Left ventricle myocardium superior (tissue), 1 donor: ENCODE measurements around the gene RBM38. TPM values are rescaled to one million over a fixed set of nuclear protein-coding genes. Genes with fewer than 3 reads are reported as not detected.

ENCODE experiments used
- ATAC-seq: fragments of 200-7000 bp; cut with Tn5 transposase; one replicate; pipeline ENCODE4 v1.9.1; 2020; ENCODE audit warnings: mild to moderate bottlenecking, moderate library complexity
- DNase-seq: peaks from one replicate; pipeline ENCODE4 v3.0.0-alpha.2; 2020
- intact Hi-C: fragments of 100-400 bp; cut with micrococcal nuclease; formaldehyde crosslinking; loops from one replicate; pipeline ENCODE4 v1.11.0; 2022
- total RNA-seq: library from RNA; stranded (reverse); fragmentation: NEBNext Ultra II Directional; extraction: Animal tissue kit (Norgen Biotek cat#: 25700); gene quantifications from one replicate; pipeline ENCODE4 v1.2.1, GENCODE V29; 2021
- donor health status: DM: no; HTN: yes; CAD: no; lungs with severe emphysema.

The RBM38 gene
- total RNA-seq, 1 donor from 2014 or later = 89.3 TPM

DNA sequence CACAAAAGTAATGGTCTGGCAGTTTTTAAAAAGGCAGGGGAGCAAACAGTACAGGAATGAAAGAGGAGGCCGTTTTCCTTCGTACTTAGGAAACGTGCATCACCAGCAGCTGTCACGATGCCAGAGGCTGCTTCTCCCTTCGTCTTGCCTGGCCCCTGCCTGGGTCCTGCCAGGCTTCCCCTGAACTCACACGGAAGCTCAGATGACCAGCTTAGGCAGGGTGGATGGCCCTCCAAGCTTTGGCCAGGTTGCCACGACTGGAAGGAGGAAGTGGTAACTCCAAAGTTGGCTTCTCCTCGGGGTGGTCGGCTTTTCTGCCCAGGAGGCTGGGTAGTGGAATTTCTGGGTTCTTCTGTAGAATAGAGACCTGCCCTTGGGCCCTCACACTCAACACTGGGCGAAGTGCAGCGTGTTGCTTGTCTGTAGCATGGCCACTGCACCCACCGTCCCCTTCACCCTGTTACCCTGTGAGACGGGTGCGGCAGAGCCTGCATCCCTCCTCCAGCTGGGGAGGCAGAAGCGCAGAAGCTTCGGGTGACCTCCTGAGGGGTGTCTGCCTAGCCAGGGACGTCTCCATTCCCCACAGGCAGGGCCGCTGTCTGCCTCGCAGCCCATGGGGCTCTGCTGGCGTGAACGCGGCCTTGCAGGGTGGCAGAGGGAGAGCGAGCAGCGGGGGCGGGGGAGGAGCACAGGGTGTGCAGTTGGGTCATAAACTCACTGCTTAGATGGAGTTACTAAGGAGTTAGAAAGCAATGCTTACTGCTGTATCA is 18.4 kb upstream of the RBM38 start:
- no peak for DNase-seq
- intact Hi-C loops = no loop called here

DNA sequence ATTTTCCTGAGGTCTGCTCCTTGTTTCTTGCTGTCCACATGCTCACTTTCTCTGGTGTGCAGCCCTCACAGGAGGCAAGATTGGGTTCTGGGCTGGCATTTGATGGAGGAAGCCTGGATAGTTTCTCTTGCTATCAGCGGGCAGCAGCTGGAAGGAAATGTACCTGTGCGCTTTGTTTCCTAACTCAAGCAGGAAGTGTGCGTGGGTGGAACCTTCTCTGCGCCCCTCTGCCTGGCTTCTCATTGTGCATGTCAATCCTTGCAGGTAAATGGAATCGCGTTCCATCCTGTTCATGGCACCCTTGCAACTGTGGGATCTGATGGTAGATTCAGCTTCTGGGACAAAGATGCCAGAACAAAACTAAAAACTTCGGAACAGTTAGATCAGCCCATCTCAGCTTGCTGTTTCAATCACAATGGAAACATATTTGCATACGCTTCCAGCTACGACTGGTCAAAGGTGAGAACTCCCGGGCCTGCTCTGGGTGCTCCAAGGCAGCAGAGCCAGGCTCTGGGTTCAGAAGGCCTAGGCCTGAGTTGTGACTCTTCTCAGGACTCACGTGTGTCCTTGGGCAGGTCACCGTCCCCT is 16.8 kb upstream of the RBM38 start:
- intact Hi-C loops = no loop called here
- ATAC-seq (no peak), DNase-seq (no peak)

More for the DNA sequence above, 18.4 kb upstream of the RBM38 start:
- ATAC-seq = no peak

DNA sequence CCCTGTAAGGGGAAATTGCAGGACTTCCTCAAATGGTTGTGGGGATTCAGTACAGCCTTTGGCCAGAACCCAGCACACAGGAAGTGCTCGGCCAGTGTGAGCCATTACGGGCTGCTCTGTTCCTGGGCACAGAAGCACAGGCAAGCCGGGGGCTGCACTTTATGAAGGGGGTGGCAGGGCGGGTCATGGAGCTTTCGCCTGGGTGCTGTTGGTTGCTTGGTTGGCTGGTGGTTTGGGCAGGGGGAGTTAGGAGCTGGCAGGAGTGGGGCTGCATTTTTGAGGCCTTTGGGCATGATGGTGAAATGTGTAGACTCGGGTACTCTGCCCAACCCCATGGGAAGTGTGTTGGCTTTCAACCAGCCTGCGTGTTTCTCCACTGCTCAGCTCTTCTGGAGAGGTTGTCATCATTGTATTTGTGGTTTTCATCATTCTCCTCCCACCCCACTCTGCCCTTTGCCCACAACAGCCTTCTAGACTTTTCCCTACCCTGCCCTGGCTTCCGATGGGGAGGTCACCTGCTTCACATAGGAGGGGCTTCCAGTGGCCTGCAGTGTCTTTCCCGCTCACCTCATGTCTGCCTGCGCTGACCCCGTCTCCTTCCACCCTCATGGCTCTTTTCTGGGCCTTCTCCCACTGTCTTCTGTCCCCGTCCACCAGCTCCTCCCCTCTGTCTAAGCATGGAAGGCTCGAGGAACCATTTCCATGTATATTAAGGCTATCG is 16.1 kb upstream of the RBM38 start:
- intact Hi-C loops = no loop called here
- DNase-seq = no peak
- peak; percentile 80 for ATAC-seq

DNA sequence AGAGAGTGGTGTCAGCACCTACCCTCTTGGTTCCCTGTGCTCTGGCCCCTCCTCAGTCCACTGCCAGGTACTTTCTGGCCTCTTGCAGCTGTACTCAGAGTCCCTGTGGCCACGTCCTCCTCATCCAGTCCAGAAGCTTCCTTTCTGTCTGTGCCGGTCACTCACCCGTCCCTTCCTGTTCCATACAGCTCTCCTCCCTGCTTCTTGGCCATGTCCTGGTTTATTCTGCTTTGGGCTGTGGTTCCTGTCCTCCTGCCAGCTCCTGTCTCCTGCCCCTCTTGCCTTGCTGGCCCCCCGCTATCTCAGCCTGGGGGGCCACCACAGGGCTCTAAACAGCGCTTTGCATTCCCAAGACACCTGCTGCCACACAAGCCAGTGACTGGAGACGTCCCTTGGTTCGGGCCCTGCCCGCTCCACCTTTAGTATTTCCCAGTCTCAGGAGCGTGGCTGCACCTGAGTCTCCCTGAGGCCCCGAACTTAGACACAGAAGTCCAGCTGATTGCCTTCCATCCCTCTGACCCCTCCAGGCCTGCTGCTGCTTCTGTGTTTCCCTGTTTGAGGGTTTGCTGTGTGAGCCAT is 15.5 kb upstream of the RBM38 start:
- DNase-seq (no peak), ATAC-seq (peak; percentile 44)
- intact Hi-C loops = no loop called here

DNA sequence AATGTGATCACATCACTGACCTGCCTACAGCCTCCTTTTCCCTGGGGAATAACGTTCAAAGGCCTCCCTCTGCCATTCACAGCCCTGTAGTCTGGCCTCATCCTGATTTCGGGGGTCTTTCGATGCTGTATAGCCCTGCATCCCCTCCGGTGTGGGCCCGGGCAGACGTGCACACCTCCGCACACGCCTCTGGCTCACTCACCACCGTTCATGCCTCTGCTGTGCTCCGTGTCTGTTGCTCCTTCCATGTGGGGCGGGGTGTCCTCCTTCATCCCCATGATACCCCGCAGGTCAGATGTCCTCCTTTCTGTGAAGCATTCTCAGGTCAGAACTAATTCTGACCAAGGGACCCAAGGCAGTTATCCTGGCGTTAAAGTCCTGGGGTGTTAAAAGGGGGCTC is 13.8 kb upstream of the RBM38 start:
- intact Hi-C loops = no loop called here
- DNase-seq (no peak), ATAC-seq (no peak)

DNA sequence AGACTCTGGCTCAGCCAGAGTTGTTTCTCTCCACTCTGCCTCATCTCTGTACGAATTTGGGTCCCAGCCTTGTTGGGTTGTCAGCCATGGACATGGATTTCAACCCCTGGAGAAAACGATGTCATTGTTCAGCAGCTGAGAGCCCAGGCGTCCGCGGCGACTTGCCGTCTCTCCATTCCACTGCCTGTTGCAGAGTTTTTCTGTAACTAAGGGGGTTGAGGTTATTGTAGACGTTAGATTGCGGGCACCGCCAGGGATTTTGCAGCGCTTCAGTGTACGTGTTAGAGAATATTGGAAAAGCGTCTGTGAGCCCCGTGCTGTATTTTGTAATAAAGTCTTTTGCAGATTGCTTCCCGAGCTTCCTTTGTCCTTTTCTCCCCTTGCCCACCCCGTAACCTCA is 13.1 kb upstream of the RBM38 start:
- no peak for DNase-seq
- intact Hi-C loops = no loop called here
- ATAC-seq = no peak

DNA sequence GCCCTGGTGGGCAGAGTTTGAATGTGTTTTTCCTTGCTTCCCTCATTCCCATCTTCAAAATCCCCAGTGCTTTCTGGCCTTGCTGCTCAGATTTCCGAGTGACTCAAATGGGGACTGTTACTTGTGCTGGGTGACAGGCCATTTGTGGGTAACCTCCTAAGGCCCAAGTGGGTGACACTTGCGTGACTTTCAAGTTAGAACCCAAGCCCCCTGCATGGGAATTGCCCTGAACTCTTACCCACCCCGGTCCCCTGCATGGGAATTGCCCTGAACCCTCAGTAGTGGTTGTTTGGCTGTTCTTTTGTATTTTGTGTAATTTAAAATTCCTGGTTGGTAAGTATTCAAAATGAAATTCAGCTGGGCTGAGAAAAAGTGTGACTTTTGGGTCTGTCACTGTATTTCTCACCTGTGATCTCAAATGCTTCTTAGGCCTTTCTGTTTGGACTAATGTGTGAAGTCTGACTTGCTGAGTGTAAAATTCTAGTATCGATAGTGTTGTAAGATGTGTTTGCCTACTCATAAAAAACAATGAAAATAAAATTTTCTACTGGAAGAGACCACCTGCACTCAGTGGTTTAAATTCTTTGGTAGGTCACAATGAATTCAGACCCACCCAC is 12.4 kb upstream of the RBM38 start:
- intact Hi-C loops = no loop called here
- ATAC-seq = no peak
- DNase-seq = no peak

DNA sequence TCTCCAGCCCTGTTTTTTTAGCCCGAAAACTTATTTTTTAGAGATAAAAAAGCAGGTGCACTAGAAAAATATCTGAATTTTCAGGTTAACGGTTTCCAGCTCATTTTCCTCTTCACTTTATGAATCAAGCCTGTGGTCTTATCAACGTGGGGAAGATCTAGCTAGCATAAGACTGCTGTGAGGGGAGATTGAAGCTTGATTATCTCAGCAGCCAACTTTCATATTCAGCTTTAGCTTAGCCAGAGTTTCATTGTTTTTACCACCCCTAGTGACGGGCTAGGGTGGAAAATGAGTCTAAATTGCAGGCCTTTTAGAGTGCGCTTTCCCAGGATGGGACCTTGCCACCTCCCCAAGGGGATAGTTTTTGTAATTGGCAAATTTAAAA is 11.9 kb upstream of the RBM38 start:
- intact Hi-C loops = no loop called here
- no peak for ATAC-seq
- DNase-seq = no peak

DNA sequence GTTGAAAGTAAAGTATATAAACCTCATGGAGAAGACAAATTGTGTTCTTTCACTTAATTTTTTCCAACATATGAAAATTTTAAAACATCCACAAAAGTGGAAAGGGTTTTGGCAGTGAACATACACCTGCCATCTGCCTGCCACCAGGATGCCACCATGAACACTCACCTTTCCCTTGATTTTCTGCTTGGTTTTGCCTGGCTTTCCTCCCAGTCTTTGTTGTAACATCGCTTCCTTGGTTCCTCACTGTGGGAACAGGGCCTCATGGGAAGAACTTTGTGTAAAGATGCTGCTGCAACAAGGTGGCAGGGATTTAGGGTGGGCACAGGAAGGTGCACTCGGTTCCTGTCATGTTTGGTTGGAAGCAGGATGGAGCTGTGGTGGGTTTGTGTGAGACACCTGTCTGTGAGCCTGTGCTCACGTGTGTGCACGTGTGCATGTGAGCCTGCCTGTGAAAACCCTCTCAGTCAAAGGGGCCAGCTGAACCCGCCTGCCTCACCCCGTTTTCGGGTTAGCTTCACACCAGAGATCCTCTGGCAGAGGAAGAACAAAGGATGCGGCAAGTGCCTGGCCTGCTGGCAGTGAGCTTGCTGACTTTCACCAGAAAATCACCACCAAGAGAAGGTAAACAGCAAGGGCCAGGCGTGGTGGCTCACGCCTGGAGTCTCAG is 11.0 kb upstream of the RBM38 start:
- no peak for ATAC-seq
- no peak for DNase-seq
- intact Hi-C loops = loop anchor here (10.0 kb wide), 1 partner anchor 55 kb away; no protein-coding TSS in a partner anchor

DNA sequence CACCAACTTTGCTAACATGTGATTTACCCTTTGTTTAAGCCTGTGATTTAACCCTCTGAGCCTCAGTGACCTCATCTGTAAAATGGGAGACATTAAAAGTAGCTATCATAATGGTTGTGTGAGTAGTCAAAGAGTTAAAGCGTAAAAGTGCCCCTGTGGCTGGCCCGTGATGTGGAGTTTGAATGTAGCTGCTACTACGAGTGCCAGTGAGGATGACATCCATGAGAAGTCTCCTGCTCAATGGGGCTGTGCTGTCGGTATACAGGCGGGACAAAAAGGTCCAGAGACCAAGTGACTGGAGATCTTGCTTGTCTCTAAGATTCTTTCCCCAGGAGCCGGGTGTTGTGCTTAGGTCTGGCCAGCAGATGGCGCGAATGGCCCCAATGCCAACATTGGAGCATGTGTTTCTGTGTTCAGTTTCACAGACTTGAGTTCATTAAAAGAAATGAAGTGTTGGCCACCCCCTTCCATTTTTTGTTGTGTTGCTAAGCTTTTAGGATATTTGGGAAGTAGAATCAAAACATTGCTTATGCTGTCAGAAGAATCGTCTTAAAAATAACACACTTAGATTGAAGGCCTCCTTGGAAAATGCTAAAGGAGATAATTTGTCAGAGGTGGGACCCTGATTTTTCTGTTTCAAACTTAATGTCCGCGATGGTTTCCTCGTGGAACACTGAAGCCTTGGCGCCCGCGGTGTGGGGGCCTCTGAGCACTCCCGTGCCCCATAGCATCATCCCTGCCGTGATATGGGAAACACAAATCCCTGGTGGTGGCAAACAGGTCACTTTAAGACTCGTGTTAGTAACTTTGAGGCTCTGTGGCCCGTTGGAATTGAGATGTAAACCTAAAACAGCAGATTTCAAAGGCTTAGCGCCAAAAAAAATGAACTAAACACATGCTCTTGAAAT is 9.3 kb upstream of the RBM38 start:
- intact Hi-C loops = loop anchor here (2.0 to 10.0 kb wide), 2 partner anchors 53 to 113 kb away; no protein-coding TSS in a partner anchor

DNA sequence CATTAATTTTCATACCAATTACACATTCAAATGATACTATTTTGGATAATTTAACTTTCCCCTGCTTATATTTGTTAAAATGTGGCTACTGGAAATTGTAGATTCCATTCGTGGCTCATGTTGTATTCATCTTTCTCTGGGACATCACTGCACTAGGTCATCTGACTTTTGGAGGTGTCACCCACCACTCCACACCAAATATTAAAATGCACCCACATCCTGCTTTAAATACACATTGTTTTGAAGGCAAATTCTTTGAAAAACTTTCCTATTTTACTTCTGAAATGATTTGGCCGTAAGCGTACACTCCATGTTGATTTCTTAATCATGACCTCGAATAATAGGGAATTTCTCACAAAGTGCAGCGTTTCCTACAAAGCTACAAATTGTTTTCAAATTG is 8.7 kb upstream of the RBM38 start:
- DNase-seq = no peak
- intact Hi-C loops = loop anchor here (2.0 to 10.0 kb wide), 2 partner anchors 52 to 112 kb away; no protein-coding TSS in a partner anchor
- ATAC-seq = no peak

More for the DNA sequence above, 9.3 kb upstream of the RBM38 start:
- DNase-seq (peak; percentile 86), ATAC-seq (peak; percentile 58)

DNA sequence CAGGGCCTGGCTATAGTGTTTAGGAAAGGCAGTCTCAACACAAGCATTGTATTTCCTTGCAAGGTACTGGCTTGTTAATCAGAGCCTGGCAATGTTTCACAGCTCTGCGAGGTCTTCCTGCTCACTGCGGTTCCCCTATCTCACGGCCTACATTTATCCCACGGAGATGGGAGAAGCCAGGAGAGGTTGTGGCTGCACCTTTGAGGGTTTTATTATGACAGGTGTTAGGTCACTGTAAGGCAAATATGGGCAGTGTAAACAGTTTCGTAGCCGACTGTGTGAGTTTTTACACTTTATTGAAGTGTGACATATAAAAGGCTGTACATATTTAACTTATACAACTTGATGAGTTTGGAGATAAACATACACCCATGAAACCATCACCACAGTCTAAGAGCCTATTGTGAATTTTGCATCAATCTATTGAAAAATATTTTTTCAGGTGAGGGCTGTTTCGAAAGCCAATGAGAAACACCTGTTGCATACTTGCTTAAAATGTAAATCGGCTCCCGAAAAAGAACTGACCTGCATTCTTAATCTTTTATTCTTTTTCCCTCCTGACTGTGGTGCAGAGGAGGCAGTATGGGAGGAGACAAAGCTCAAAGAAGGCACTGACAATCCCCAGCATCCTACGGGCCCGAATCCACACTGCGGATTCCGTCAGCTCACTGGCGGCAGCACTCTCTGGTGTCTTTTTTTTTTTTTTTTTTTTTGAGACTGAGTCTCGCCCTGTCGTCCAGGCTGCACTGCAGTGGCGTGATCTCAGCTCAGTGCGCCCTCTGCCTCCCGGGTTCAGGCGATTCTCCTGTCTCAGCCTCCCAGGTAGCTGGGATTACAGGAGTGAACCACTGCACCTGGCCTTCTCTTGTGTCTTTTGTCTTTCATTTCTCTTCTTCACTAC is 7.5 kb upstream of the RBM38 start:
- DNase-seq (no peak), ATAC-seq (no peak)
- intact Hi-C loops = loop anchor here (2.0 to 10.0 kb wide), 2 partner anchors 51 to 111 kb away; no protein-coding TSS in a partner anchor

DNA sequence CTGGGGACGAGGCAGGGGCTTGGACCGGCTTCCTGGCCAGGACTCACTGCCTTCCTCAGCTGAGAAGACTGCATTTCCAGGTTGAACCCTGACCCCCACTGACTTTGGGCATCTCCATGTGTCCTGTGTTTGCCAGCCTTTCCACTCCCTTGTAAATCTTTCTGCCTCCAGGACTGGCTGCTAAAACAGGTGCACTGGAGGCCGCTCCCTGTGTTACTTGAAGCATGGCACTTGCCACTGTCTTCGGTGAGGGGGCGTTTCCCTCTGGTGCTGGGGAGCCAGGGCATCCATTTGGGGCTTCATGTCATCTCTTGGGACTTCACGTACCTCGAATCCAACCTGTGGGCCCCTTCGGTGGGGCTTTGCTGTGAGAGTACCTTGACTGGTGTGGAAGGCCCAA is 6.7 kb upstream of the RBM38 start:
- intact Hi-C loops = loop anchor here (10.0 kb wide), 1 partner anchor 50 kb away; no protein-coding TSS in a partner anchor
- no peak for DNase-seq
- ATAC-seq = no peak

DNA sequence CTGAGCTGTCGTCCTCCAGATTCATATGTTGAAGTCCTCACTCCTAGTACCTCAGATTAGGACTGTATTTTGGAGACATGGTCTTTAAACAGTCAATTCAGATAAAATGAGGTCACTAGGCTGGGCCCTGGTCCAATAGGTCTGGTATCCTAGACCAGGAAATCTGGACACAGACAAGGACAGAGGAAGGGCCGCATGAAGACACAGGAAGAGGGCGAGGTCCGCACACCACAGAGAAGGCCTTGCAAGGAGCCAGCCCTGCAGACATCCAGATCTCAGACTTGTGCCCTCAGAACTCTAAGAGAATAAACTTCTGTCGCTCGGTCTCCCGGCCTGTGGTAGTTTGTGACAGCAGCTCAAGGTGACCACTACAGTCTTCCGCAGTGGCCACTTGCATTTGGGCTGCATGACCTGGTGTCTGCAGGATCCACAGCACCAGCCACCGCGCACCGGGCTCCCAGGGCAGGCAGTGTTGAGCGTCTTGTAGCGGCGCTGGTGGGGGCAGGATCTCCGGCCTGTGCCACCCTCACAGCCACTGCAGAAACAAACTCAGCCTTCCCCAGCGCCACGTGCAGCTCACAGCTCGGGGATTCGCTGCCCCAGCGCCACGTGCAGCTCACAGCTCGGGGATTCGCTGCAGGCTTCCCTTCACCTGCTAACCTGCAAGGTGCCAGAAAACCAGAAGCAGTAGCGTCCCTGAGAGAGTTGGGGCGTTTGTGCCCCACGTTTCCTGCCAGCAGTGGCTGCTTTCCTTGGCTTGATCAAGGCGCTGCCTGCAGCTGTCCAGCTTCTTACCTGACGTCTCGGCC is 6.0 kb upstream of the RBM38 start:
- ATAC-seq (peak; percentile 7), DNase-seq (no peak)
- intact Hi-C loops = loop anchor here (10.0 kb wide), 1 partner anchor 50 kb away; no protein-coding TSS in a partner anchor

DNA sequence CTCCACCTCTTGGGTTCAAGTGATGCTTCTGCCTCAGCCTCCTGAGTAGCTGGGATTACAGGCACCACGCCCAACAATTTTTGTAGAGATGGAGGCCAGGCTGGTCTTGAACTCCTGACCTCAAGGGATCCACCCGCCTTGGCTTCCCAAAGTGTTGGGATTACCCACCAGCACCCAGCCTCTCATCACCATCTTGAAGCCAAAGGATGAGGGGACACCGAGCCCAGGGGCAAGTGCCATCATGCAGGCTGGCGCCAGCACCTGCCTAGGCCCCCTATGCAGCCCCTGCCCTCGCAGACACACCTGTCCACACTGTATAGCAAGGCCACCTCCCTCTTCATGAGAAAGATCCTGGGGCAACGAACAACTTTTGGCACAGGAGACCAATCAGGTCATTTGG is 5.3 kb upstream of the RBM38 start:
- intact Hi-C loops = loop anchor here (10.0 kb wide), 1 partner anchor 49 kb away; no protein-coding TSS in a partner anchor
- DNase-seq (no peak), ATAC-seq (no peak)

DNA sequence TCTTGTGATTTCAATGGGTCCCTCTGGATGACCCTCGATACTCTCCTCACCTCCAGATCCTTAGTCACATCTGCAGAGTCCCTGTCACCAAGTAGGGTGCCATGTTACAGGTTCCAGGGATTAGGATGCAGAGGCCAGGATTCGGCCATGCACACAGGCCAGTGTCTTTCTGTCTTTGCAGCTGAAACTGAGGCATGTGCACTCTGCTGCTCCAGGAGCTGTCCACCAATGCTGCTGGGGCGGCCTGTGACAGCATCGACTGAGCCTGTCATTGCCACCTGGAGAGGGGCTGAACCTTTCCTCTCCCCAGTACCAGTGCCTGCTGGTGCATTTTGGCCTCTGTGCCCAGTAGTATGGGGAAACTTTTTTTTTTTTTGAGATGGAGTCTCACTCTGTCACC is 4.4 kb upstream of the RBM38 start:
- intact Hi-C loops = loop anchor here (10.0 kb wide), 1 partner anchor 48 kb away; no protein-coding TSS in a partner anchor
- DNase-seq (no peak), ATAC-seq (no peak)
